ENCODE results near the gene KCNK2. TPM values are rescaled to one million over a fixed set of nuclear protein-coding genes. Genes with fewer than 3 reads are reported as not detected.

The KCNK2 gene
- total and polyA plus RNA-seq, 2 of the 4 experiments (the other 2 are of a cell fraction) = 45.9 to 86.9 TPM

DNA sequence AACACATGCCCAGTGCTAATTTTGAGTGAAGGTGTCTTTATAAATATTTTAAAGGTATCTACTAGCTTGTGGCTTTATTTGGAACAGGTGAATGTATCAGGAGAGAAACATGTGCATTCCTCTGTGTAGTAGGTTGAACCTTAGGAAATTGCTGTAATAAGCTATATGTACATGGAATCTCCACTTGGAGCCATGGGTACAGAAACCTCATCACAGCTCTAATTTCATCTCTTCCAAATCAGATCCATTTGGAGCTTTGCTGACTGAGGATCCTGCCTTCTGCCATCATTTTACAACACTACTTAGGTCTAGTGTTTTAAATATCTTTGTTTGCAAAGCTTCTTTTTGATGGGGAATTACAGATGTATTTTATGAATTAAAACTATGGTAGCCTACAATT, 2.1 kb downstream of the KCNK2 start:
- intact Hi-C loops (cut with micrococcal nuclease) (loop anchor here (5.0 kb wide), 2 partner anchors 127 to 443 kb away; no protein-coding TSS in a partner anchor), in situ Hi-C loops (cut with MboI; ENCODE audit: low sequenced_read_pairs) (no loop called here), dilution Hi-C loops (cut with HindIII; ENCODE audit: low sequenced_read_pairs, unreplicated experiment) (no loop called here)
- TF ChIP-seq, protein P1, sequence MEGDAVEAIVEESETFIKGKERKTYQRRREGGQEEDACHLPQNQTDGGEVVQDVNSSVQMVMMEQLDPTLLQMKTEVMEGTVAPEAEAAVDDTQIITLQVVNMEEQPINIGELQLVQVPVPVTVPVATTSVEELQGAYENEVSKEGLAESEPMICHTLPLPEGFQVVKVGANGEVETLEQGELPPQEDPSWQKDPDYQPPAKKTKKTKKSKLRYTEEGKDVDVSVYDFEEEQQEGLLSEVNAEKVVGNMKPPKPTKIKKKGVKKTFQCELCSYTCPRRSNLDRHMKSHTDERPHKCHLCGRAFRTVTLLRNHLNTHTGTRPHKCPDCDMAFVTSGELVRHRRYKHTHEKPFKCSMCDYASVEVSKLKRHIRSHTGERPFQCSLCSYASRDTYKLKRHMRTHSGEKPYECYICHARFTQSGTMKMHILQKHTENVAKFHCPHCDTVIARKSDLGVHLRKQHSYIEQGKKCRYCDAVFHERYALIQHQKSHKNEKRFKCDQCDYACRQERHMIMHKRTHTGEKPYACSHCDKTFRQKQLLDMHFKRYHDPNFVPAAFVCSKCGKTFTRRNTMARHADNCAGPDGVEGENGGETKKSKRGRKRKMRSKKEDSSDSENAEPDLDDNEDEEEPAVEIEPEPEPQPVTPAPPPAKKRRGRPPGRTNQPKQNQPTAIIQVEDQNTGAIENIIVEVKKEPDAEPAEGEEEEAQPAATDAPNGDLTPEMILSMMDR (conservative IDR thresholded peaks at IDR 0.05; ENCODE audit: low read depth, low read length) = no peak
- no peak for TF ChIP-seq POLR2A (IDR thresholded peaks at IDR 0.05; ENCODE audit: low read depth, low read length)
- no peak for TF ChIP-seq BHLHE40 (IDR thresholded peaks at IDR 0.05; ENCODE audit: low read depth, low read length)
- TF ChIP-seq MAZ (IDR thresholded peaks at IDR 0.05; ENCODE audit: borderline replicate concordance, low read depth, low read length) = no peak
- TF ChIP-seq FOS (IDR thresholded peaks at IDR 0.05; ENCODE audit: low read depth, low read length) = no peak
- no peak for TF ChIP-seq SMC3 (IDR thresholded peaks at IDR 0.05; ENCODE audit: low read depth, low read length)
- no peak for TF ChIP-seq MXI1 (IDR thresholded peaks at IDR 0.05; ENCODE audit: borderline replicate concordance, low read depth, low read length)
- TF ChIP-seq RFX5 (IDR thresholded peaks at IDR 0.05; ENCODE audit: low read depth, low read length) = no peak
- TF ChIP-seq, protein P2, sequence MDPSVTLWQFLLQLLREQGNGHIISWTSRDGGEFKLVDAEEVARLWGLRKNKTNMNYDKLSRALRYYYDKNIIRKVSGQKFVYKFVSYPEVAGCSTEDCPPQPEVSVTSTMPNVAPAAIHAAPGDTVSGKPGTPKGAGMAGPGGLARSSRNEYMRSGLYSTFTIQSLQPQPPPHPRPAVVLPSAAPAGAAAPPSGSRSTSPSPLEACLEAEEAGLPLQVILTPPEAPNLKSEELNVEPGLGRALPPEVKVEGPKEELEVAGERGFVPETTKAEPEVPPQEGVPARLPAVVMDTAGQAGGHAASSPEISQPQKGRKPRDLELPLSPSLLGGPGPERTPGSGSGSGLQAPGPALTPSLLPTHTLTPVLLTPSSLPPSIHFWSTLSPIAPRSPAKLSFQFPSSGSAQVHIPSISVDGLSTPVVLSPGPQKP (IDR thresholded peaks at IDR 0.05; ENCODE audit: borderline replicate concordance, low read depth, low read length) = no peak
- TF ChIP-seq MAFK (IDR thresholded peaks at IDR 0.05; ENCODE audit: low read depth, low read length) = no peak
- TF ChIP-seq, protein P3, sequence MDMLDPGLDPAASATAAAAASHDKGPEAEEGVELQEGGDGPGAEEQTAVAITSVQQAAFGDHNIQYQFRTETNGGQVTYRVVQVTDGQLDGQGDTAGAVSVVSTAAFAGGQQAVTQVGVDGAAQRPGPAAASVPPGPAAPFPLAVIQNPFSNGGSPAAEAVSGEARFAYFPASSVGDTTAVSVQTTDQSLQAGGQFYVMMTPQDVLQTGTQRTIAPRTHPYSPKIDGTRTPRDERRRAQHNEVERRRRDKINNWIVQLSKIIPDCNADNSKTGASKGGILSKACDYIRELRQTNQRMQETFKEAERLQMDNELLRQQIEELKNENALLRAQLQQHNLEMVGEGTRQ (IDR thresholded peaks at IDR 0.05; ENCODE audit: low read depth, low read length) = no peak
- no peak for TF ChIP-seq NFE2L2 (IDR thresholded peaks at IDR 0.05; ENCODE audit: low read depth, low read length)
- TF ChIP-seq RCOR1 (IDR thresholded peaks at IDR 0.05; ENCODE audit: insufficient replicate concordance, low read length) = no peak
- no peak for TF ChIP-seq CEBPB (IDR thresholded peaks at IDR 0.05; ENCODE audit: low read depth, low read length)
- TF ChIP-seq CHD1 (IDR thresholded peaks at IDR 0.05; ENCODE audit: low read depth, low read length) = no peak
- no peak for TF ChIP-seq RAD21 (IDR thresholded peaks at IDR 0.05; ENCODE audit: low read length)
- no peak overlapping the region for H2AK9ac ChIP-seq (replicated peaks; ENCODE audit: low read depth, low read length, poor library complexity)
- H3K27ac ChIP-seq (ENCODE audit: insufficient read depth, low read length) = no peak overlapping the region
- H3K4me2 ChIP-seq (ENCODE audit: low read depth, low read length) = peak overlapping the region; percentile 25; the same call in 1 of the 2 replicates
- no peak for DNase-seq
- H2BK20ac ChIP-seq (ENCODE audit: low read depth, low read length) = no peak overlapping the region
- H2AFZ ChIP-seq (replicated peaks; ENCODE audit: low read length, poor library complexity) = no peak overlapping the region
- H2AK5ac ChIP-seq (ENCODE audit: low read depth, low read length) = no peak overlapping the region
- no peak overlapping the region for H2BK5ac ChIP-seq (ENCODE audit: low read depth, low read length, poor library complexity, severe bottlenecking)
- H4K5ac ChIP-seq (ENCODE audit: low read depth, low read length) = no peak overlapping the region
- no peak overlapping the region for H4K91ac ChIP-seq (ENCODE audit: insufficient read depth, low read depth, low read length)
- H3K9me1 ChIP-seq (ENCODE audit: insufficient read depth, low read length) = no peaks in the 10 kb centered on the region
- ATAC-seq (ENCODE audit: low read depth) = no peak
- BruUV-seq (replicated peaks) = no TSS peak
- H3K4me1 ChIP-seq (ENCODE audit: control insufficient read depth, insufficient read depth, low read length) = peaks cover 2% of the 10 kb centered on the region; the same call in 1 of the 2 replicates
- H3K9me3 ChIP-seq (ENCODE audit: control insufficient read depth, insufficient read depth, low read length) = no peaks in the 10 kb centered on the region
- H3K27me3 ChIP-seq (ENCODE audit: control insufficient read depth, insufficient read depth, low read length) = peaks cover 4% of the 10 kb centered on the region; the same call in 1 of the 2 replicates
- H3K23ac ChIP-seq (ENCODE audit: low read depth, low read length) = no peak overlapping the region
- H3K18ac ChIP-seq (ENCODE audit: low read depth, low read length) = no peak overlapping the region
- no peak overlapping the region for H4K8ac ChIP-seq (ENCODE audit: low read depth in 2 of 2, low read length in 2 of 2)
- H3K56ac ChIP-seq (ENCODE audit: extremely low read depth, insufficient read depth, low read length) = no peak overlapping the region
- no peak overlapping the region for H3K9ac ChIP-seq (ENCODE audit: low read depth, low read length)
- CTCF ChIA-PET = interaction anchor here (0.6 to 0.8 kb wide), 2 partner anchors 8 to 499 kb away, joined by 3 read pairs; no protein-coding TSS in a partner anchor
- peaks cover 6% of the 10 kb centered on the region in 2 experiments; a peak in 2 of 4 replicates for H3K79me1 ChIP-seq (ENCODE audit: low read depth in 1 of 2, low read length in 2 of 2)
- no peak overlapping the region for H3K14ac ChIP-seq (replicated peaks; ENCODE audit: low read depth, low read length)
- H3K4me3 ChIP-seq (ENCODE audit: insufficient read depth, low read depth, low read length) = no peak overlapping the region
- no peaks in the 10 kb centered on the region for H4K20me1 ChIP-seq (ENCODE audit: insufficient read depth, low read length)
- POLR2A ChIA-PET (ENCODE audit: unreplicated experiment) = no interaction called here
- no peak overlapping the region for H2BK15ac ChIP-seq (ENCODE audit: low read depth, low read length)
- no peak overlapping the region for H3K4ac ChIP-seq (ENCODE audit: low read depth, low read length)
- H2BK120ac ChIP-seq (ENCODE audit: low read depth, low read length) = no peak overlapping the region
- H3K36me3 ChIP-seq (ENCODE audit: control insufficient read depth, insufficient read depth, low read length) = no peaks in the 10 kb centered on the region
